GM23248 (cell line): ENCODE data around the gene ATP6V0A1. TPM values are rescaled to one million over a fixed set of nuclear protein-coding genes. Genes with fewer than 3 reads are reported as not detected.

Source experiments
- DNase-seq: peaks from one replicate; pipeline ENCODE4 v3.0.0-alpha.2; 2015
- H2AFZ ChIP-seq: fragments of 200-600 bp; sonication (generic); 2 replicates; pipeline ENCODE4 v1.6.1; 2016; ENCODE audit warnings: antibody characterized with exemption
- H3F3A ChIP-seq: fragments of 200-600 bp; sonication (generic); 2 replicates; pipeline ENCODE4 v1.6.1; 2016; ENCODE audit warnings: mild to moderate bottlenecking, antibody characterized with exemption, mixed run types; ENCODE audit not compliant: insufficient read depth
- H3K27ac ChIP-seq: fragments of 200-600 bp; sonication (generic); 2 replicates; pipeline ENCODE4 v1.5.1; 2016; ENCODE audit warnings: mild to moderate bottlenecking
- H3K27me3 ChIP-seq: fragments of 200-600 bp; sonication (generic); replicated peaks from 2 replicates; pipeline ENCODE4 v1.6.1; 2016; ENCODE audit warnings: mild to moderate bottlenecking; ENCODE audit not compliant: insufficient read depth
- H3K36me3 ChIP-seq: fragments of 200-600 bp; sonication (generic); 2 replicates; pipeline ENCODE4 v1.6.1; 2016; ENCODE audit warnings: low read depth, mild to moderate bottlenecking
- H3K4me1 ChIP-seq: fragments of 200-600 bp; sonication (generic); 2 replicates; pipeline ENCODE4 v1.6.1; 2016; ENCODE audit warnings: mild to moderate bottlenecking; ENCODE audit not compliant: insufficient read depth
- H3K4me2 ChIP-seq: fragments of 200-600 bp; sonication (generic); one replicate; pipeline ENCODE4 v1.6.1; 2016; ENCODE audit warnings: mild to moderate bottlenecking; ENCODE audit not compliant: unreplicated experiment
- H3K4me3 ChIP-seq: fragments of 200-600 bp; sonication (generic); 2 replicates; pipeline ENCODE4 v1.5.1; 2016; ENCODE audit warnings: mild to moderate bottlenecking
- H3K79me2 ChIP-seq: fragments of 200-600 bp; sonication (generic); 2 replicates; pipeline ENCODE4 v1.6.1; 2016; ENCODE audit warnings: mild to moderate bottlenecking; ENCODE audit not compliant: insufficient read depth
- H3K9ac ChIP-seq: fragments of 200-600 bp; sonication (generic); 2 replicates; pipeline ENCODE4 v1.6.1; 2016; ENCODE audit warnings: mild to moderate bottlenecking
- H3K9me2 ChIP-seq: fragments of 200-600 bp; sonication (generic); 2 replicates; pipeline ENCODE4 v1.6.1; 2016; ENCODE audit warnings: mixed run types, mild to moderate bottlenecking, moderate library complexity; ENCODE audit not compliant: insufficient read depth
- H3K9me3 ChIP-seq: fragments of 200-600 bp; sonication (generic); one replicate; pipeline ENCODE4 v1.6.1; 2017; ENCODE audit warnings: low read depth
- H4K20me1 ChIP-seq: fragments of 200-600 bp; sonication (generic); 2 replicates; pipeline ENCODE4 v1.6.0; 2016; ENCODE audit not compliant: insufficient read depth
- EZH2 ChIP-seq: fragments of 200-600 bp; sonication (generic); IDR thresholded peaks from 2 replicates; pipeline ENCODE4 v1.6.1; 2018; ENCODE audit warnings: antibody characterized with exemption, mild to moderate bottlenecking; ENCODE audit not compliant: insufficient read depth, poor library complexity, severe bottlenecking
- EZH2phosphoT487 ChIP-seq: fragments of 200-600 bp; sonication (generic); IDR thresholded peaks from 2 replicates; pipeline ENCODE4 v1.6.1; 2018; ENCODE audit warnings: antibody characterized with exemption, moderate library complexity, mild to moderate bottlenecking, low read depth; ENCODE audit not compliant: insufficient read depth
- WGBS, 2 experiments: methylation state at CpG; one replicate each; pipeline ENCODE4 v1.1.6; 2015 to 2017; ENCODE audit warnings: low lambda C conversion rate in 2 of 2, low coverage in 1 of 2; ENCODE audit errors: missing lambda C conversion rate in 2 of 2; 5-methylcytosine and 5-hydroxymethylcytosine counted together
- in situ Hi-C: fragments of 300-500 bp; cut with MboI; formaldehyde crosslinking; loops from 2 replicates; pipeline ENCODE4 v1.15.0; 2020
- microRNA-seq: library from miRNA; unstranded; fragments of <30 nt; microRNA quantifications from one replicate; pipeline ENCODE4, GENCODE V29; 2016; ENCODE audit warnings: borderline number of aligned reads
- polyA plus RNA-seq: library from polyadenylated mRNA; unstranded; fragments of >200 nt; fragmentation: Nextera tagmentation; extraction: Ambion mirVana; gene quantifications from 2 replicates; pipeline ENCODE4 v1.2.1, GENCODE V29; 2016
- small RNA-seq: library from RNA; depleted of rRNA; stranded (forward); fragments of <200 nt; gene quantifications from one replicate; pipeline ENCODE3, GENCODE V24; 2014; ENCODE audit warnings: low read depth, low replicate concordance
- total RNA-seq: library from RNA; depleted of rRNA; stranded (reverse); fragments of >200 nt; shearing (Covaris generic); gene quantifications from 2 replicates; pipeline ENCODE4 v1.2.3, GENCODE V29; 2014; rRNA removed

The ATP6V0A1 gene
- total and polyA plus RNA-seq, 2 experiments from 2014 or later = 15.3 to 26.0 TPM

- H3K4me2 ChIP-seq = peak overlapping the region; percentile 25
- 0 out of 2 replicates have a peak, but pooled peaks cover 7% of the 10 kb centered on the region for H3K4me1 ChIP-seq
- DNase-seq = no peak
- no peaks in the 10 kb centered on the region for H3K9me2 ChIP-seq
- WGBS, 2 experiments = 86 to 87% methylated on average over 14 of the region's 14 CpGs
- H3K9ac ChIP-seq = no peak overlapping the region
- H4K20me1 ChIP-seq = no peaks in the 10 kb centered on the region
- H3F3A ChIP-seq = peaks cover 20% of the 10 kb centered on the region; the same call in 1 of the 2 replicates
- TF ChIP-seq EZH2phosphoT487 (no peak), EZH2 (no peak)
- peaks cover 37% of the 10 kb centered on the region for H3K36me3 ChIP-seq
- no peak overlapping the region for H3K4me3 ChIP-seq
- peaks cover 77% of the 10 kb centered on the region for H3K79me2 ChIP-seq
- no peak overlapping the region for H3K27ac ChIP-seq
- no peak overlapping the region for H2AFZ ChIP-seq
- no peaks in the 10 kb centered on the region for H3K9me3 ChIP-seq
- in situ Hi-C loops = no loop called here
- no peaks in the 10 kb centered on the region for H3K27me3 ChIP-seq
Observed at GRCh38 chr17:42568341-42569111, 109.8 kb downstream of the ATP6V0A1 start.

GRCh38 chr17:42571435-42572225 lies 113.0 kb downstream of the ATP6V0A1 start:
- no peak for TF ChIP-seq EZH2phosphoT487
- TF ChIP-seq EZH2 = no peak
- H3K36me3 ChIP-seq = peaks cover 35% of the 10 kb centered on the region
- no peak overlapping the region; the same call in 1 of the 2 replicates for H3K9ac ChIP-seq
- H4K20me1 ChIP-seq = no peaks in the 10 kb centered on the region
- no peak overlapping the region for H3K27ac ChIP-seq
- no peaks in the 10 kb centered on the region for H3K9me2 ChIP-seq
- no peaks in the 10 kb centered on the region for H3K9me3 ChIP-seq
- H3K4me3 ChIP-seq = no peak overlapping the region
- H2AFZ ChIP-seq = no peak overlapping the region
- H3K4me2 ChIP-seq = no peak overlapping the region
- in situ Hi-C loops = no loop called here
- peaks cover 87% of the 10 kb centered on the region for H3K79me2 ChIP-seq
- peaks cover 43% of the 10 kb centered on the region for H3F3A ChIP-seq
- DNase-seq = no peak
- WGBS, 2 experiments = 81 to 83% methylated on average over 12 of the region's 12 CpGs
- H3K27me3 ChIP-seq = no peaks in the 10 kb centered on the region
- 0 out of 2 replicates have a peak, but pooled peaks cover 5% of the 10 kb centered on the region for H3K4me1 ChIP-seq

Small RNAs within 50 kb of the gene (microRNA-seq; reads per million reads assigned to microRNA genes)
- gene MIR5010 (7.2 reads per million, percentile 11 among the genes with 10 or more reads in this experiment), gene MIR548AT (not detected)

Small RNAs within 50 kb of the gene (small RNA-seq; reads per million reads assigned to genes)
- gene MIR548AT (not detected), gene RNU7-97P (not detected)

Other genes with a start within 250 kb of the ATP6V0A1 start
- gene STAT5B, start 182.5 kb upstream of the ATP6V0A1 start, total RNA-seq = 21.8 and 23.5 TPM in 2 replicates
- gene STAT5B, start 182.5 kb upstream of the ATP6V0A1 start, polyA plus RNA-seq = 11.9 and 13.8 TPM in 2 replicates
- 21.2 and 26.3 TPM in 2 replicates for gene STAT5A, start 170.4 kb upstream of the ATP6V0A1 start, total RNA-seq
- gene STAT5A, start 170.4 kb upstream of the ATP6V0A1 start, polyA plus RNA-seq = 6.7 and 6.8 TPM in 2 replicates
- gene STAT3, start 70.4 kb upstream of the ATP6V0A1 start, total RNA-seq = 79.4 and 84.1 TPM in 2 replicates
- gene STAT3, start 70.4 kb upstream of the ATP6V0A1 start, polyA plus RNA-seq = 112 and 115 TPM in 2 replicates
- gene CAVIN1, start 35.6 kb upstream of the ATP6V0A1 start, total RNA-seq = 1,074 and 1,102 TPM in 2 replicates
- gene CAVIN1, start 35.6 kb upstream of the ATP6V0A1 start, polyA plus RNA-seq = 666 and 686 TPM in 2 replicates
- 68.1 and 83.1 TPM in 2 replicates for gene NAGLU, start 77.4 kb downstream of the ATP6V0A1 start, total RNA-seq
- 36.8 and 39.4 TPM in 2 replicates for gene NAGLU, start 77.4 kb downstream of the ATP6V0A1 start, polyA plus RNA-seq
- gene HSD17B1, start 94.0 kb downstream of the ATP6V0A1 start, total RNA-seq = 0.76 and 2.3 TPM in 2 replicates
- 2.6 and 3.0 TPM in 2 replicates for gene HSD17B1, start 94.0 kb downstream of the ATP6V0A1 start, polyA plus RNA-seq
- gene COASY, start 103.3 kb downstream of the ATP6V0A1 start, total RNA-seq = 19.2 and 22.7 TPM in 2 replicates
- 50.1 and 56.9 TPM in 2 replicates for gene COASY, start 103.3 kb downstream of the ATP6V0A1 start, polyA plus RNA-seq
- gene MLX, start 108.2 kb downstream of the ATP6V0A1 start, total RNA-seq = 29.3 and 30.8 TPM in 2 replicates
- gene MLX, start 108.2 kb downstream of the ATP6V0A1 start, polyA plus RNA-seq = 37.0 and 39.3 TPM in 2 replicates
- 8.2 and 8.9 TPM in 2 replicates for gene PSMC3IP, start 118.9 kb downstream of the ATP6V0A1 start, total RNA-seq
- 11.1 and 12.0 TPM in 2 replicates for gene PSMC3IP, start 118.9 kb downstream of the ATP6V0A1 start, polyA plus RNA-seq
- 54.8 and 66.7 TPM in 2 replicates for gene RETREG3, start 150.5 kb downstream of the ATP6V0A1 start, total RNA-seq
- 36.3 and 38.0 TPM in 2 replicates for gene RETREG3, start 150.5 kb downstream of the ATP6V0A1 start, polyA plus RNA-seq
- gene TUBG1, start 150.8 kb downstream of the ATP6V0A1 start, total RNA-seq = 42.5 and 53.0 TPM in 2 replicates
- 91.4 and 95.3 TPM in 2 replicates for gene TUBG1, start 150.8 kb downstream of the ATP6V0A1 start, polyA plus RNA-seq
- 12.1 and 14.4 TPM in 2 replicates for gene TUBG2, start 200.4 kb downstream of the ATP6V0A1 start, total RNA-seq
- gene TUBG2, start 200.4 kb downstream of the ATP6V0A1 start, polyA plus RNA-seq = 29.8 and 30.9 TPM in 2 replicates
- 19.0 and 32.2 TPM in 2 replicates for gene PLEKHH3, start 218.1 kb downstream of the ATP6V0A1 start, total RNA-seq
- gene PLEKHH3, start 218.1 kb downstream of the ATP6V0A1 start, polyA plus RNA-seq = 6.4 and 7.5 TPM in 2 replicates
- gene CCR10, start 223.0 kb downstream of the ATP6V0A1 start, total RNA-seq = 1.1 and 3.5 TPM in 2 replicates
- 1.6 and 2.5 TPM in 2 replicates for gene CCR10, start 223.0 kb downstream of the ATP6V0A1 start, polyA plus RNA-seq
- gene CNTNAP1, start 223.7 kb downstream of the ATP6V0A1 start, total RNA-seq = 23.3 and 24.5 TPM in 2 replicates
- 3.2 and 3.6 TPM in 2 replicates for gene CNTNAP1, start 223.7 kb downstream of the ATP6V0A1 start, polyA plus RNA-seq